GM19328 (cell line): ENCODE data around the gene ZNF358.

Experiments used
- ATAC-seq: cut with Tn5 transposase; IDR thresholded peaks from one replicate; pipeline ENCODE4 v1.9.1; 2021; ENCODE audit warnings: mild to moderate bottlenecking, moderate library complexity; ENCODE audit not compliant: unreplicated experiment

Gene ZNF358

DNA sequence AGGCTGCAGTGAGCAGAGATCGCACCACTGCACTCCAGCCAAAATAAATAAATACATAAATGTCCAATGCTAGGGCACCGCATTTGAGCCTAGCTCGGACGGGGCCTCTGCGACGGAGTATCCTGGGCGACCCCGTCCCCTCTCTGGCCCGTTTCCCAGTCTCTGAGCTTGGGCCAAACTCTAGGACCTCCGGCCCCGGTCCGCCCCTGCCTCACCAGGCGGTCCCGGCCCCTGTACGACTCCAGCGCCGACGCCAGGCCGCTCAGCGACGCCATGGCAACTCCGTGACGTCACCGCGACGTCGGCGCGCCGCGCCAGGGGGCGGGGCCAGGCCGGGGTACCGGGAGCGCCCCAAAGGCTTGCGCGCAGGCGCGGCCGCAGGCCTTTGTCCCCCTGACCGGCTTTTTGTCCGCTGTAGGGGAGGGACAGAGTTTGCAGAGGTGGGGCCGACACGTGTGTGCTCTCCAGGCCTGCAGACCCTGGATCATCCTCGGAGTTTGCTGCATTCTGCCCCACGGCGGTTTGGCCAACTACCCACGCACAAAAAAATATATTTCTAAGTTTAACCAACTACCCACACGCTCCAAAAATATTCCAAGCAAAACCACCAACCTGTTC lies 27.1 kb upstream of the ZNF358 start, which contains the start of gene PEX11G:
Gene PEX11G (minus strand): TSS at position 300 of the 618 bp plus-strand sequence. CDS start 25 bp downstream, at position 275.
- no peak for ATAC-seq

DNA sequence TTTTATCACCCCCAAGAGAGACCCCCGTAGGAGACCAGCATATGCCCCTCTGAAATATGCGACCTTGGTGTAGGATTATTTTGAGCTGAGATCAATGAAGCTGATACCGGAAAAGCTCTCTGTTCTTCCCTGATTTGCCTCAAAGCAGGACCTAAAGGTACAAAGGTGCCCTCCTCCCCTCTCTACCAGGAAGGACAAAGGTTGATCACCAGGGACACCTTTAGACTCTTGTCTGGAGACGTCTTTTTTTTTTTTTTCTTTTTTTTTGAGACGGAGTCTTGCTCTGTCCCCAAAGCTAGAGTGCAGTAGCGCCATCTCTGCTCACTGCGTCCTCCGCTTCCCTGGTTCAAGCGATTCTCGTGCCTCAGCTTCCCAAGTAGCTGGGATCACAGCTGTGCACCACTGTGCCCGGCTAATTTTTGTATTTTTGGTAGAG lies 26.3 kb upstream of the ZNF358 start:
- no peak for ATAC-seq

DNA sequence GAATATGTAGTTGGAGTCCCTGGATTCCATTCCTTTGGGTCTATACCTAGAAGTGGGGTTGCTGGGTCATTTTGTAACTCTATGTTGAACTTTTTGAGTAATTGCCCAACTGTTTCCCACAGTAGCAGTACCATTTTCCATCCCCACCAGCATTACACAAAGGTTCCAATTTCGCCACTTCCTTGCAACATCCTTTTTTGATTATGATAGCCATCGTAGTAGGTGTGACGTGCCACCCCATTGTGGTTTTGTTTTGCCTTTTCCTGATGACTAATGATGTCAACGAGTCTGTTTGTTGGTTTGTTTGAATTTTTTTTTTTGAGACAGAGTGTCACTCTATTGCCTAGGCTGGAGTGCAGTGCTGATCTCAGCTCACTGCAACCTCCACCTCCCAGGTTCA lies 23.8 kb upstream of the ZNF358 start:
- no peak for ATAC-seq

DNA sequence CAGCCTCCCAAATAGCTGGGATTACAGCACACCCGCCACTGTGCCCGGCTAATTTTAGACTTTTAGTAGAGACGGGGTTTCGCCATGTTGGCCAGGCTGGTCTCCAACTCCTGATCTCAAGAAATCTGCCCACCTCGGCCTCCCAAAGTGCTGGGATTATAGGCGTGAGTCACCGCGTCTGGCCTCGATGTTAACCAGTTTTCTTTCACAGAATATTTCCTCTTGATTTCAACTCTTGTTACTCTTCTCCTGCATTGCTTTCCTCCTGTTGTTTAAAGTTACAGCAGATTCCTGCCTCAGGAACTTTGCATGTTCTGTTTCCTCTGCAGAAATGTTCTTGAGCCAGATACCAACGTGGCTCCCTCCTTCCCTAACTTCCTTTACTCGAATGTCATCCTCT lies 23.3 kb upstream of the ZNF358 start:
- no peak for ATAC-seq

DNA sequence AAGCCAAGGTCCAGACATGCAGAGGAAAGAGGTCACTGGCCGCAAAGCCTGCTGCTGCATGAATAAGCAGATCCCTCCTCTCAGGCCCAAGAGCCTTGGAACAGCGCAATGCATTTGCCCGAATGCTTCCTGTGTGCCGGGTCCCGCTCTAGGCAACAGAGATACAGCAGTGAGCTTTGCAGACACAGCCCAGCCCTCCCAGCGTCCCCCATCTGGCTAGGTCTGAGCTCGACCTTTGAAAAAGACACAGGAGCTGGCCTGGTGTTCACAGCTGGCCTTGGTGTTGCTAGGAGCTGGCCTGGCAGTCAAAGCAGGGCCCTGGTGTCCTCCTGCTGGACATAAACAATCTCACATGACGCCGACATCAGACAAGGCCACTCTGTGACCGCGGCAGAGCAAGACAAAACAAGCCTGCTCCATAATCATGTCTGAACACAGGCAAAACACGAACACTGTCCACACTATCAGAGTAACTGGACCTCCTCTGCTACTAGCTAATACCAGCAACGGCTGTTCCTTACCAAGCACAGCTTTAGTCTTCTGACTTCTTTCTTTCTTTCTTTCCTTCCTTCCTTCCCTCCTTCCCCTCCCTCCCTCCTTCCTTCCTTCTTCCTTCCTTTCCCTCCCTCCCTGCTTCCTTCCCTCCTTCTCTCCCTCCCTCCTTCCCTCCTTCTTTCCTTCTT lies 21.3 kb upstream of the ZNF358 start:
- ATAC-seq = no peak

DNA sequence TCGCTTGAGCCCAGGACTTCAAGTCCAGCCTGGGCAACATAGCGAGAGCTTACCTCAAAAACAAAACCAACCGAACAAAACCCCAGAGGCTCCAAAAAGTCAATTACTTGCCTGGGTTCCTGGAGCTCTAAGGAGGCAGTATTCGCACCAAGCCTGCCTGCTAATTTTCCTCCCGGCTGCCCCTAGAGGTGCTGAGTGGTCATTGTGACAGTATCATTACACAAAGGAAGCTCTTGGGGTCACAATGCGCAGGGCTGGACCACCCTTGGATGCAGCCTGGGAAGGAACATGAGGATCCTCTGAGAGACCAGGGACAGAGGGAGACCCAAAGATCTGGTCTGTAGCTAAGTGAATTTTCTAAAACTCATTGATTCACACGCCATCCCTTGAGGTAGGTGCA lies 18.6 kb upstream of the ZNF358 start:
- ATAC-seq = no peak

DNA sequence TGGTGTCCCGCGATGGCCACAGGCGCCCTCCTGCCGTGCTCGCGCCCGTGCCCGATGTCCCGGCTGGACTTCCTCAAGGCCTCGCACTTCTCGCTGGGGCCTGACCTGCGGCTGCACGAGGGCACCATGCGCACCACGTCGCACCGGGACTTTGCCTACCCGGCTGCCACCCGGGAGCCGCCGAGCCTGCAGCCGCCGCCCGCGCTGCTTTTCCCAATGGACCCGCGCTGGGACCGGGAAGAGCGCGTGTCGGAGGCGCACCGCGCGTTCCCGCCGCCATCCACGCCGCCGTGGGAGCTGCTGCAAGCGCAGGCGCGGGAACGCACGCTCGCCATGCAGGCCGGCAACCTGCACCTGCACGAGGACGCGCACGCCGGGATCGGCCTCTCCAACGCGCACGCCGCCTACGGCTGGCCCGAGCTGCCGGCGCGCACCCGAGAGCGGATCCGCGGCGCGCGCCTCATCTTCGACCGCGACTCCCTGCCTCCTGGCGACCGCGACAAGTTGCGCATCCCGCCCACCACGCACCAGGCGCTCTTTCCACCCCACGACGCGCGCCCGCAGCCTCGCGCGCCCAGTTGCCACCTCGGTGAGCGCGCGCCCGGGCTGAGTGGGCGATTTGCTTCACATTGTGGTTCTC lies 15.0 kb upstream of the ZNF358 start:
- no peak for ATAC-seq

DNA sequence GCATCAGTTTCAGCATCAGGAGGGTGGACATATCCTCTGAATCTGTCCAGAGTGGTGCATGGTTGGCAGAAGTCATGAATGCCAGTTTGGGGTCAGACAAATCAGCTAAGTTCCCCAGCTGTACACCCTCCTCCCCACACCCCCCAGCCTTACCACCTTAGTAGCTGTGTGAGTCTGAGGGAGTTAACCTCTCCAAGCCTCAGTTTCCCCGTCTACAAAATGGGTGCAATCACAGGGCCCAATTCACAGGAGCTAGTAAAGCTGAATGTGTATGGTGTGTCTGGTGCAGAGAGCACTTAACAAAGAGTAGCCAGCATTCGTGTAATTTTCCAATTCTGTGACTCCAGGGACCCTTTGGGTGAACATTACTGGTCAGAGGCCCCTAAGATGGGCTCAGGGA lies 13.4 kb upstream of the ZNF358 start:
- no peak for ATAC-seq

DNA sequence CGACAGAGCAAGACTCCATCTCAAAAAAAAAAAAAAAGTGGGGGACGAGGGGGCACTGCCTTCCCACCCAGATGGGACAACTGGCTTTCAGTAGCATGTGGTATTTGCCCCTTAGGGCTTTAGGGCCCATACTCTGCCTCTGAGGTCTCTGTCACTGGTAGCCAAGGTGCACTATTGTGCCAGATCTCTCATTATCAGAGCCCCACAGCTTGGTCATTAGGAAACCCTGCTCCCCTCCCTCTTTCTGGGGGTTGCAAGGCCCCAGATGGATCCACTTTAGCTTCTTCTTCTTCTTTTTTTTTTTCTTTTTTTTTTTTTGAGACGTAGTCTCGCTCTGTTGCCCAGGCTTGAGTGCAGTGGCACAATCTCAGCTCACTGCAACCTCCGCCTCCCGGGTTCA lies 11.2 kb upstream of the ZNF358 start:
- ATAC-seq = no peak

DNA sequence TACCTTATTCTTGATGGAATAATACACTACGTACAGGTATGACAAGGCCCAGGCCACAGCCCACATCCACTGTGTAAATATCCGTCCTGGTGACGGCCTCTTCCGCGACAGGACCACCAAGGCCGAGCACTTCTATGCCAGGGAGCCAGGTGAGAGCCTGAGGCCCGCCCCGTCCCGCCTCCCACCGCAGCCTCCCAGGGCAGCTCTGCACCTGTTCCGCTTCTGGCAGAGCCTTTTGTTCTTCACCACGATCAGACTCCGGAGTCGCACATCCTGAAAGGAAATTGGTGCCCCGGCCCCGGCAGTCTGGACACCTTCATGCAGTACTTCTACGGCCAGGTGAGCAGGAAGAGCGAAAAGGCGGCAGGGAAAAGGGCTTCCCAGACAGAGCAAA lies 10.6 kb upstream of the ZNF358 start:
- ATAC-seq = no peak

DNA sequence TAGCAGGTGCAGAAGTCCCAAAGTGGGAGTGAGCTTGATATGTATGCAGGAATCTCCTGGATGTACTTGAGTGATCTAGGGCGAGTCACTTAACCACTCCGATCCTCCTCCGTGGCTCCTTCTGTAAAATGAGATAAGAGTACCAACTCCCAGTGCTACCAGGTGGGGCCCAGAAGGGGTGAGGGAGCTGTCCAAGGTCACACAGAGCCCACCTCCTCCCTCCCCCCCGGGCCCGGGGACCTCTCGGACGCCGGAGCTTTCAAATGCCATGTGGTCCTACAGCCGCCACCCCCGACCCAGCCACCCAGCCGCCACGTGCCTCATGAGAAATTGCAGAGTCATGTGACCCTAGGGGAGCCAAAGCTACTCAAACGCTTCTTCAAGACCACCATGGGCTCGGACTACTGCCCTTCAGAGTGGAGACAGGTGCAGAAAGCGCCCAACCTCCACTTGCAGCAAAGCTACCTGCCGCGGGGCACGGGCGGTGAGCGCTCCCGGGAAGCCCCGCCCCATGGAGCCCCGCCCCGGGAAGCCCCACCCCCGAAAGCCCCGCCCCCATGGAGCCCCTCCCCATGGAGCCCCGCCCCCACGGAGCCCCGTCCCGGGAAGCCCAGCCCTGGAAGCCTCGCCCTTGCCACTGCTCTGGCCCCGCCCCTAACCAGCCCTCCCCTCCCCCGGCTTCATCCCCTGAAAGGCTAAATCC lies 10.1 kb upstream of the ZNF358 start:
- ATAC-seq = no peak

DNA sequence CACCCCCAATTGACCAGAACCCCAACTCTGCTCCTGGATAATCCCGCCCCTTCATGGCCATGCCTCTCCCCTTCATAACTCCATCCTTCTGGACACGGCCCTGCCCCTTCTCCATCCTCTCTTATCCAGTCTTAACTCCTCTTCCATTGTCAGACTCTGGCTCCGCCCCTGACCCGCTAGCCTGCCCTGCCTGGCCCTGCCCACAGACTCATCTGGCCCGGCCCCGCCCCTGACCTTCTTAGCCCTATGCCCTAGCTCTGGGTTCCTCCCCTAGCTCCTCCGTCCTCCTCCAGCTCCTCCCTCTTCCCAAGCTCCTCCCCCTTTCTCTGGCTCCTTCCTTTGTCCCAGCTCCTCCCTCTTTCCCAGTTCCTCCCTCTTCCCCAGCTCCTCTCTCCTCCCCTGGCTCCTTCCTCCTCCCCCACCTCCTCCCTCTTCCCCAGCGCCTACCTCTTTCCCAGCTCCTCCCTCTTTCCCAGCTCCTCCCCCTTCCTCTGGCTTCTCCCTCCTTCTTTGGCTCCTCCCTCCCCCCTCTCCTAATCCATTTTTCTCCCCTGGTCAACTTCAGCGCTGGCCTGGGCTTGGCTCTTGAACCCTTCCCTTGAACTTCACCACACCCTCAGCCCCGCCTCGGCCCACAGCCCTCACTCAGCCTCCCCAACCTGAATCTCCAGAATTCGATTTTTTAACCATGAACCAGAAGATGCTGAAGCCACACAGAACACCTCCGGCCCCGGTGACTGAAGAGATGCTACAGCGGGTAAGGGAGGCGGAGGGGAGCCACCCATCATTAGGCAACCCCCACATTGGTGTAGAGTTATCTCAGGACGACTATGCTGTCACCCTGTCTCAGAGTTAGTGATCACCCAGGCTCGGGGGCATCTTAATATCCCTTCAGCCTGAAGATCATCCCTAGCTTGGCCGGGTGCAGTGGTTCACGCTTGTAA lies 9.2 kb upstream of the ZNF358 start:
- no peak for ATAC-seq

DNA sequence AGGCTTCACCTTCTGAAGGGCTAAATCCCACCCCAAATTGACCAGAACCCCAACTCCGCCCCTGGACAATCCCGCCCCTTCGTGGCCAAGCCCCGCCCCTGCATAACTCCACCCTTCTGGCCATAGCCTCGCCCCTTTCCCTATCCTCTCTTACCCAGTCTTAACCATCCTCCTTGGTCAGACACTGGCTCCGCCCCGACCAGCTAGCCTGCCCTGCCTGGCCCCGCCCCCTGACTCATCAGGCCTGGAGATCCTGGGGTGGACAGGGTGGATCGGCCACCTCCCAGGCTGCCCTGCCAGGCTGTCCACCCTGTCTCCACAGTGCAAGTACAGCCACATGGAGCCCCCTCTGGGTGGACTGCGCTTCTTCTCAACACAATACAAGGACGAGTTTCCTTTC lies 8.0 kb upstream of the ZNF358 start:
- ATAC-seq = no peak

DNA sequence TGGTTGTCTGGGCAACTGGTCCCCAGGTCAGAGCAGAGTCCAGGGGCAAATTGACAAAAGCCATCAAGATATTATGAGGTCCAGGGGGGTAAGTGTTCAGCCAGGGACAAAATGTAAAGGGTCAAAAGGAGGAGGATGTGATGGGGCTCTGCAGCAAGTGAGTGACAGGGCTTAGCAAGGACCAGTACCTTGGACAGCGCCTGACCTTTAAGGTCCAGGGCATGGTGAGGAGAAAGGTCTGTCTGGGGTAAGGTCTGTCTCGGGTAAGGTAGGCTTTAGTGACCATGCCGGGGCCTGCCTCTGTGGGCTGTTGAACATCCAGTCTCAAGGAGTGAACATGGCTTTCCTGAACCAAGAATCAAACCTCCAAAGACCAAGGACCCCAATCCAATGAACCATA lies 6.3 kb upstream of the ZNF358 start:
- ATAC-seq = no peak

DNA sequence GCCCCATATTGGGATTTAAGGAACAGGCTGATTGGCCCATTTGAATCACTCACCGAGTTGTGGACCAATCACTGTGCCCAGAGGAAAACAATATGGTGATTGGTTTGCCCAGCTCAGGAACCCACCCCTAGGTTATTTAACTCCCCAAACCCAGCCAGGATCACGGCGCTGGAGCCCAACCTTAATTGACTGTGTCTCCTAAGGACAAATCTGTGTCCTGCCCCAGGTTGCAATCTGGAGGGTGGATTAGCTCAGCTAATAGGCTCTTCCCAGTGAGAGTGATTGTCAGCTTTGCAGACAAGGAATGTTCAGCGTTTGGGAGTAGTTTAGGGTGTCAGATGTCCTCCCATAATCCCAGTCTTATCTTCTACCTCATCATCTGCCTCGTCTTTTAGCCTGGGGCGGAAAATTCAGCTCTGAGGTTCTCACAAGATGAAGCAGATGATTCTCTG lies 3.5 kb upstream of the ZNF358 start:
- no peak for ATAC-seq

DNA sequence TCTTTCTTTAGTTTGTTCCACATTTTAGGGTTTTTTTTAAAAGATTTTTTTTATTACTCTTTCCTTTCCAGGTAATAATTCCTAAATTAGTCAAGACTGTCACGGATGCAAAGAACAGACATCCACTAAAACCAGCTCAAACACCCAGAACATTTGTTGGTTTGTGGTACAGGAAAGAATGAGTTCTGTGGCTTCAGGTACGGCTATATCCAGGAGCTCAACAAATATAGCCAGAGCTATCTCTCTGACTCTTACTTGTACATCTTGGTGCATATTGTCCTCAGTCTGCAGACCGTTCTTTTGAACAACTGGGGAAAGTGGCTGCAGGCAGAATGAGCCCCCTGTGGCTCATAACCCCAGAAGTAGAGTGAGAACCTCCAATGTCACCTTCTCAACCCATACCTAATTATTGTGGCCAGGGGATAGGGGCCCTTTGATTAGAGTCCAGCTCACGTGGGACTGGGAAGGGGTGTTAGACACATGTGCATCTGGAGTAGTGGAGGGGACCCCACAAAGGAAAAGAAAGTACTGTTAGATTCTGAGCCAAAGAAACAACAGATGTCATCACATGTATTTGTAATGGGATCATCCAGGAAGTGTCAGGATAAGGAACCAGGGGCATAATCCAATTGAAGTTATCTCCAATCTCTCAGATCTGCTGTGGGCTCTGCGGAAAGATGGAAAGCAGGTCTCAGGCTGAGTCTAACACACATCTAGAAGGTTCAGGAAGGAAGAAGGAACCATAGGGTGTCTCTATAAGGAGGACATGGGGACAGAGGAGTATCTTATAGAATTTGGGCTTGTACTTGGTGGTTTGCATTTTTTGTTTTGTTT lies 1.9 kb upstream of the ZNF358 start:
- no peak for ATAC-seq

DNA sequence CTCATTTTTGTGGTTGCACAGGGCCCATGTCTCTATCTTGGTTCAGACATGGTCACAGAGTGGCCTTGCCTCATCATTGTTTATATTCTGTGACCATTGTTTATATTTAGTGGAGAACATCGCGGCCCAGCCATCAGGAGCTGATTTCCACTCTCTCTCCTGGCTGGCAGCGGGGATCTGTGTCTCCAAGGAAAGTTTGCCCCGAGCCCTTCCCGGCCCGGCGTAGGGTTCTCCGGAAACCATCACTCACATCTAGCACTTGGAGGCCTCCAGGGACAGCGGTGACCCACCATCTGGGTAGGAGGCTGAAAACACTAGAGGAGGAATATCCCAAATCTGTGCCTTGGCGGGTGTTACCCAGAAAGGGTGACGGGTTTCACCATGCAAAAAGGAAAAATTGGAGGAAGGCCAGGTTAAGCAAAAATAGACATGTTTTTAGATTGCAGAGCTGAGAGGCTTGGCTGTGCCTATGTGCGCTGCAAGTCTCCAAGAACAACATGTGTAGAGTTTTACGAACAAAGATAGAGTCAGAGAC lies 726 bp upstream of the ZNF358 start:
- no peak for ATAC-seq

DNA sequence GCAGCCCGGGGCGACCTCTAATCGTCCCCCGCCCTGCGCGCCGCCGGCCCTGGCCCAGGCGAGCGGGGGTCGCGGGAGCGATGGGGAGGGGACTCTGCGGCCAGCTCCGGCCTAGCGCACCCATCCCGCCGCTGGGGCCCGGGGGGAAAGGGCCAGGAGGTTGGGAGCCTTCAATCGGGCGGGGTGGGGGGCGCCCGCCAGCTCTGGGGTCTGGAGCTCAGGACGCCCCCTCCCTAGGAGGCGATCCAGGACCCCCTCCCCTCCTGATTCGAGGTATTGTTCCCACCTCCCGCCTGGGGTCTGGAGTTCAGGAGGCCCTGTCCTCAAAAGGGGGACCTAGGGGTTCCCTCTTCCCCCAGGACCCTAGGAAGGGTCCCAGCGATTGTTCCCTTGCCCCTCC lies 430 bp downstream of the ZNF358 start:
- ATAC-seq = no peak

DNA sequence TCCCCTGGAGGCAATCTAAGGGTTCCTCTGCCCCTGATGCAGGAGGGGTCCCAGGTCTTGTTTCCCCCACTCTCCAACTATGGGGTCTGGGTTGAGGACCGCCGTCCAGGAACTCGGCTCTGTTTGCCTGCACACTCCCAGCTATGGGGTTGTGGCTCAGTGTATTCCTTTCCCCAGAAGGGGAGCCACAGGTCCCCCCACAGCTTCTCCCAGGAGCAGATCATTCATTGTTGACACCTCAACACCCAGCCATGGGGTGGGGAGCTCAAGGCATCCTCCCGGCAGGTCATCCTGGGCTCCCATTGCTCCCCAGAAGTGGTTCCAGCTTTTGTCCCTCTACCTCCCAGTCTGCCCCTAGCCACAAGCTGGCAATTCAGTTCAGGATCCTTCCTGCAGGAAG lies 975 bp downstream of the ZNF358 start:
- ATAC-seq = no peak
